ENCODE results near the gene LRP1-AS. TPM values are rescaled to one million over a fixed set of nuclear protein-coding genes. Genes with fewer than 3 reads are reported as not detected.

LRP1-AS gene
- total RNA-seq, 4 donors from 2014 or later, result not detected

- intact Hi-C loops (cut with DNase I; ENCODE audit: low total_unique reads), result no loop called here
- peak in 1 of 2 donors; percentile 82 for DNase-seq (ENCODE audit: low spot score in 2 of 2)
- TF ChIP-seq POLR2A (IDR thresholded peaks at IDR 0.05) (no peak), CTCF (IDR thresholded peaks at IDR 0.05) (no peak)
- H3K4me3 ChIP-seq (ENCODE audit: low read depth, poor library complexity, severe bottlenecking), result peak overlapping the region; percentile 62
Observed at GRCh38 chr12:57129889-57130288, 17.5 kb downstream of the LRP1-AS start.

- H3K4me3 ChIP-seq (ENCODE audit: low read depth, poor library complexity, severe bottlenecking), result peak overlapping the region; percentile 62
- WGBS, 2 donors, result 7 to 8% methylated on average over 10 to 12 of the region's 12 CpGs
- TF ChIP-seq POLR2A (IDR thresholded peaks at IDR 0.05) (no peak), CTCF (IDR thresholded peaks at IDR 0.05) (no peak)
- intact Hi-C loops (cut with DNase I; ENCODE audit: low total_unique reads), result no loop called here
- DNase-seq (ENCODE audit: low spot score in 2 of 2), result no peak
Observed at GRCh38 chr12:57129321-57129842, 18.0 kb downstream of the LRP1-AS start.

- no peak for DNase-seq (ENCODE audit: low spot score in 2 of 2)
- H3K4me3 ChIP-seq (ENCODE audit: low read depth, poor library complexity, severe bottlenecking), result peak overlapping the region; percentile 62
- 1 to 3% methylated on average over 28 to 31 of the region's 35 CpGs for WGBS, 2 donors
- TF ChIP-seq CTCF (IDR thresholded peaks at IDR 0.05) (no peak), POLR2A (IDR thresholded peaks at IDR 0.05) (no peak)
- intact Hi-C loops (cut with DNase I; ENCODE audit: low total_unique reads), result no loop called here
Observed at GRCh38 chr12:57128519-57129247, 18.7 kb downstream of the LRP1-AS start.

- peak within 1 kb of the TSS; percentile 67 for H3K4me3 ChIP-seq (ENCODE audit: low read depth, poor library complexity, severe bottlenecking)
- TF ChIP-seq CTCF (IDR thresholded peaks at IDR 0.05) (no peak), POLR2A (IDR thresholded peaks at IDR 0.05) (no peak)
- 0 to 1% methylated on average over 44 to 49 of the region's 57 CpGs for WGBS, 2 donors
- peak; percentile 79 to 96 for DNase-seq (ENCODE audit: low spot score in 2 of 2)
- intact Hi-C loops (cut with DNase I; ENCODE audit: low total_unique reads), result no loop called here
Observed at GRCh38 chr12:57127726-57128518, 19.5 kb downstream of the LRP1-AS start, which contains the start of gene LRP1. Gene LRP1 (plus strand): TSS chr12:57128483. CDS start chr12:57128965, 482 bp downstream.

- intact Hi-C loops (cut with DNase I; ENCODE audit: low total_unique reads), result no loop called here
- peak overlapping the region; percentile 67 for H3K4me3 ChIP-seq (ENCODE audit: low read depth, poor library complexity, severe bottlenecking)
- TF ChIP-seq CTCF (IDR thresholded peaks at IDR 0.05) (no peak), POLR2A (IDR thresholded peaks at IDR 0.05) (no peak)
- peak; percentile 70 to 91 for DNase-seq (ENCODE audit: low spot score in 2 of 2)
- WGBS, 2 donors, result 1 to 4% methylated on average over 26 of the region's 26 CpGs
Observed at GRCh38 chr12:57127101-57127725, 20.2 kb downstream of the LRP1-AS start.

All from lower leg skin (tissue), 4 donors.